Eye (tissue), 1 donor: Measurements from ENCODE around the gene ARSA.
"Not testable (repeated sequence)": the region's sequence is repeated elsewhere in the genome, so short reads cannot be mapped to it uniquely, and the experiment has no call there.

Experiments used
- DNase-seq: peaks from one replicate; pipeline ENCODE4 v3.0.0-alpha.2; 2015

The ARSA gene

DNA sequence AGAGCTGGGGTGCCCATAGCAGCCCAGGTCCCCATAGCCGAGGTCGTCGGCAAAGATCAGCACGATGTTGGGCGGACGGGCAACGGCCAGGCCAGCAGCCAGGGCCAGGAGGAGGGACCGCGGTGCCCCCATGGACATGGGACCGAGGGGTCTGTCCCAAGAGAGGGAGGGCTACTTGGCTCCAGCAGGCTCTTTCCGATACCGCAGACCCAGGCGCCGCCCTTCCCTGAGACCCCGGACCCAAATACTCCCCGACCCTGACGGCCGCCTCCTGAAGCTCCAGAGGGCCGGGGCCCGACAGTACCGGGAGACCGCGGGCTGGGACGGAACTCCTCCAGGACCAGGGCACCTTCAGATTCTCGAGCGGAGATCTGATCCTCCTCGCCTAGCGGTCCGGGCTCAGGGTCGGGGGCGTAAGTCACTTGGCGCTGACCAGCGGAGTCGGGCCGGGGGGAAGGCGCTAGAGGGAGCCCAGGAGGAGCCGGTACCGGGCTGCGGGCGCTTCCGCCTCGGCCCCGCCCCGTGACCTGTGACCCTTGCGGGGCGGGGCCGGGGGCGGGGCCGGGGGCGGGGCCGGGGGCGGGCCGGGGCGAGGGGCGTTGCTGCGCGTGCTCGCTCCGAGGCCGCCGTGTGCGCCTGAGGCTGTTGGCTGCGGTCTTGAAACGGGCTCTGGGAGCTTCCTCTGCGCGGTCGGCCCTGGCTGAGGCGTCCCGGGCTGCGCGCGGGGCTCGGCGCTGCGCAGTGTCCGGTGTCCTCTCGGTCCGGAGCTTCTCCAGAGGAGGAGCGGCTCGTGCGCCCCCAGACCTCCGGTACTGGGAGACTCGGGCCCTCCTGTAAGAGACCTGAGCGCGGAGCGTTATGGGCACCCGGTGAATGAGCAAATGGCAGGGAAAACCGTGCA, at the start of gene ARSA:
Gene ARSA (minus strand): TSS at position 511 of the 901 bp plus-strand sequence. CDS start 373 bp downstream, at position 138.
- DNase-seq: peak; percentile 86

DNA sequence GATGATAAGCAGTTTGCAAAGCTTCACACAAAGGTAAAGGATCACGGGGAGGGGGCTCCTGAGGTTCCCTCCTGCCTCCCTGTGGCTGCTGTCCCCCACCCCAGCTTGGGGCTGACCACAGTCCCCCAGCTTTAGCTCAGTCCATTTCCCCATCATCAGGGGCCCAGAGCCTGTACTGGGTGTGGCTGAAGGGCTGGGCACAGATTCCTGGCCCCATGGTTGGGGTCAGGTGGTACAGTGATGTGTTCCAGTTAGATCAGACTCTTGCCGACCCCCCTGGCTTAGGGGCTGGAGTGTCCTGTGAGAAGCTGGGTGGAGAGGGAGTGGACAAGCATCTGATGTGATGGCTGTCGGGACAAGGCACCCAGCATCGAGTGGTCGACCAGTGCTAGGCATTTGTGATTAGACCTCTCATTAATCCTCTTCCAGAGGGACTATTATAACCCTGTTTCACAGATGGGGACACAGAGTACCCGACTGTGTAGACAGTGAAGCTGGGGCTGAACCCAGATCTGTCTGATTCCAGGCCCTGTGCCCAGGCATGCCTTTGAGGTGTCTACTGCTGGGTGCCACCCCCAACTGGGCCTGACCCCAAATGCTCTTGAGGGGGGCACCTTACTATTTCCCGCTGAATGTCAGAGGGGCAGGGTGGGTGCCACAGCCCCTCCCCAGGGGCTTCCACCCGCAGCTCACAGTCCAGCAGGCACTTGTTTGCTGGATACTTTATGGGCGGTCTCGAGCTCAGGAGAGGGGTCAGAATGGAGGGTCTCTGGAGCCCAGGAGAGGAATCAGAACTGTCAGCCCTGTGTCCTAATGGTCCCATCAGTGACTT, 48.9 kb upstream of the ARSA start:
- no peak for DNase-seq

DNA sequence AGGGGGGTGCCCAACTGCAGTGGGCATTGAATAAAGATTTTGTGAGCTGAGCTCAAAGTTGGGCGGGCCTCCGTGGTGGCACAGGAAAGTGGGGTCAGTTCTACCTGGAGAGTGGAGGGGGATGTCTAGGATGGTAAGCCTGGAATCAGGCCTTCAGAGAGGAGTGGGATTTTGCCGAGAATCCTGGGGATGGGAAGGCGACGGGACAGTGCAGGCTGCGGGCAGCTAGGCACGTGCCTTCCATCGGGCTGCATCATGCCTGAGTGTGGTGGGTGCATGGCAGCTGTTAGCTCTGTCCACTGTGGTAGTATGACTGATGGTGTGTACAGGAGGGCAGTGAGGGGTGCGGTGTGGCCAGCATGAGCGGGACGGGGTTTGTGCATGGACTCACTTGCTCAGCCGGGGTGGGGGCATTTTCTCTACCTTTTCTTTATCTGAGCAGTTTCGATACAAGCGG, 48.3 kb upstream of the ARSA start:
- no peak for DNase-seq

DNA sequence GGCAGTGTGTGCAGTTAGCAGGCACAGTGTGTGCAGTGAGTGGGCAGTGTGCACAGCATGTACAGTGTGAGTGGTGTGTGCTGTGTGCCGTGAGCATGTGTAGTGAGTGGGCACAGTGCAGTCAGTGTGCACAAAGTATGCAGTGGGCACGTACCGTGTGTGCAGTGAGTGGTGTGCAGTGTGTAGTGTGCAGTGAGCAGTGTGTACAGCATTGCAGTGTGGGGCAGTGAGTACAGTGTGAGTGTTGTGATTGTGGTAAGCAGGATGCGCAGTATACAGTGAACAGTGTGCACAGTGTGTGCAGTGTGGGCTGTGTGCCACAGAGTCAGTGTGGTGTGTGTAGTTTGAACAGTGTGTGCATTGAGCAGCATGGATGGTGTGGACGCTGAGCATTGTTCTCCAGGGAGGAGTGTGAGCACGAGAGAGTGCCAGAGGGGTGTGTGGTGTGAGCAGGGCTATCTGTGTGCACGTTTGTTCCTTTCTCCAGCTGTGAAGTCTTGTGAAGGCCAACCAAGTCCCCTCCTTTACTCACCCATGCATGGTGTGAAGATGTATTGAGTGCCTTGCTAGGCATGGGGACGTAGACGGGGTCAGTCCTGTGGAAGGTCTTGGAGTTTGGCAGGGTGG, 47.7 kb upstream of the ARSA start:
- no peak for DNase-seq

DNA sequence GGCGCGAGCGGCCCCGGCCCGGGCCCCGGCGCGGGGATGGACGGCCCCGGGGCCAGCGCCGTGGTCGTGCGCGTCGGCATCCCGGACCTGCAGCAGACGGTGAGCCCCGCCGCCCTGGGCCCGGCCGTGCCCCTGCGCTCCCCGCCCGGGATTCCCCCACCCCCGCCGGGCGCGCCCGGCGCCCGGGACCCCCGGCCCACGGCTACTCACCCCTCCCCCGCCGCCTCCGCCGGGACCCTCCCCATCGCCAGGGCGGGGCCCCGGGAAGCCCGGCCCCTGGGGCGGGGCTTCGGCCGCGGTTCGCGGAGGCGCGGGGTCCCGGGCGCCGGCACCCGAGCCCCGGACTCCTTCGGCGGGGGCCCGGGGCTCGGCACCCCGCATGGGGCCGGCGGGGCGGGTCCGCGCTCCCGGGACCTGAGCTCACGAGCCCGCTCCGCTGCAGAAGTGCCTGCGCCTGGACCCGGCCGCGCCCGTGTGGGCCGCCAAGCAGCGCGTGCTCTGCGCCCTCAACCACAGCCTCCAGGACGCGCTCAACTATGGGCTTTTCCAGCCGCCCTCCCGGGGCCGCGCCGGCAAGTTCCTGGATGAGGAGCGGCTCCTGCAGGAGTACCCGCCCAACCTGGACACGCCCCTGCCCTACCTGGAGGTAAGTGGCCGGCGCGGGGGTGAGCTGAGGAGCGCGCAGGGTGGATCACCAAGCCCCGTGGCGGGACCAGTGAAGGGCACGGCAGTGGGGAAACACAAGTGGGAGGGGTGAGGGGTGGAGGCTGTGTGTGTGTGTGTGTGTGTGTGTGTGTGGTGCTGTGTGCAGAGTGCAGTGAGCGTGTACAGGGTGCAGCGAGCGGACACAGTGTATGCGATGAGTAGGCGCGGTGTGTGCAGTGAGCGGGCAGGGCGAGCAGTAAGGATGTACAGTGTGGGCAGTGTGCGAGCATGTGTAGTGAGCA, 46.9 kb upstream of the ARSA start:
- peak; percentile 78 for DNase-seq

- peak; percentile 36 for DNase-seq
Measured at GRCh38 chr22:50674130-50674500, 46.2 kb upstream of the ARSA start.

DNA sequence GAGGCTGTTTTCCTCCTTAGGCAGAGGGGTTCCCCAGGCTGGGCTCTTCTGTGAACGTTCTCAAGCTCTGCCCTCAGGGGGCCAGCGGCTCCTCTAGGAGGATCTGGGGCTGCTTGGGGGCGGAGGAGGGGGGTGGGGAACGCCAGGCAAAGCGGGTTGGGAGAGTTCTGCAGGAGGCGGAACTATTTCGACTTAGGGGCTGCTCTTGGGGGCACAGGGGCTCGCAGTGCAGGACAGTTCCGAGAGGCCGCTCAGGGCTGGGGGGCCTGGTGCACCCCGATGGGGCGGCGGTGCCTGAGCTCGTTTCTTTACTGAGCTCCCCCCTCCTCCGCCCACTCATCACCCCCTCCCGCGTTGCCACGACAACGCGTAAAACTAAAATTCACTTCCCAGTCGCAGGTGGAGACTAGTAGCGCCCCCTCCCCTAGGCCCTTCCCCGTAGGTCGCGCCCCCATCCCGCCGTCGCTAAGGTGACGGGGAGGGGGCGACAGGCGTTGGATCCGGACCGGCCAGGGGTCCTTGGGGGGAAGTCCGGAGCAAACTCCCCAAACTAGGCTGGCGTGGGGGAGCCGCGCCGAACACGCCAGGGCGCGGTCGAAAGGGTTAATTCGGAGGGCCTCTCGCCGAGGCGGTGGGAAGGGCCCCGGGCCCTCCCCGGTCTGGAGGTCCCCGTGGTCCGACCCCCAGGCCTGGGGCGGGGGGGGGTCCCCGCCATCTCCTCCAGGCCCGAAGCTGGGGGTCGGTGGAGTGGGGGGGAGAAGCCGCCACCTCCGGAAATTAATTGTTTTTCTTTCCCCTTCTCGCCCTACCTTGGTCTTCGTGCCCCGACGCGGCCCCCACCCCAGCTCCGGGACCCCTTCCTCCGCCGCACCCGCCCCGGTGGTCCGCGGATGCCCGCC, 45.5 kb upstream of the ARSA start:
- DNase-seq: peak; percentile 57

GRCh38 chr22:50672471-50673230, 44.7 kb upstream of the ARSA start, which contains the start of gene SHANK3:
SHANK3 (plus strand) TSS chr22:50672823.
- DNase-seq: peak; percentile 8

DNA sequence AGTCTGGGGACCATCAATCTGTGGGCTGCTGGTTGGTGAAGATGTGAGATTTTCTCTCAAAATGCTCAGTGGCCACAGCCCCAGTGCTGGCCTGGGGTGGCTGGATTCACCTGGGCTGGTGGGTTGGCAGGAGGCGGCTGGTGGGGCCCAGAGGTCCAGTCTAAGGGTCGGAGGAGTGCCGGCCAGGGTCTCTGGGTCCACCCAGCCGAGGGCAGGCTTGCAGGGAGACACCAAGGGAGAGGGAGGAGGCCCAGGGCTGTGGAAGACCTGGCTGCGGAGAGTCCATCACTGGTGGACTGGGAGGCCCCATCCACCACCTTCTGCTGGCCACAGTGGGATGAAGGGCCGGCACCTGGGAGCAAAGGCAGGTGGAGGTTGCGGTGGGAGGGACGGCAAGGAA, 44.1 kb upstream of the ARSA start:
- DNase-seq: no peak

- no peak for DNase-seq
Measured at GRCh38 chr22:50671641-50672040, 43.7 kb upstream of the ARSA start.

DNA sequence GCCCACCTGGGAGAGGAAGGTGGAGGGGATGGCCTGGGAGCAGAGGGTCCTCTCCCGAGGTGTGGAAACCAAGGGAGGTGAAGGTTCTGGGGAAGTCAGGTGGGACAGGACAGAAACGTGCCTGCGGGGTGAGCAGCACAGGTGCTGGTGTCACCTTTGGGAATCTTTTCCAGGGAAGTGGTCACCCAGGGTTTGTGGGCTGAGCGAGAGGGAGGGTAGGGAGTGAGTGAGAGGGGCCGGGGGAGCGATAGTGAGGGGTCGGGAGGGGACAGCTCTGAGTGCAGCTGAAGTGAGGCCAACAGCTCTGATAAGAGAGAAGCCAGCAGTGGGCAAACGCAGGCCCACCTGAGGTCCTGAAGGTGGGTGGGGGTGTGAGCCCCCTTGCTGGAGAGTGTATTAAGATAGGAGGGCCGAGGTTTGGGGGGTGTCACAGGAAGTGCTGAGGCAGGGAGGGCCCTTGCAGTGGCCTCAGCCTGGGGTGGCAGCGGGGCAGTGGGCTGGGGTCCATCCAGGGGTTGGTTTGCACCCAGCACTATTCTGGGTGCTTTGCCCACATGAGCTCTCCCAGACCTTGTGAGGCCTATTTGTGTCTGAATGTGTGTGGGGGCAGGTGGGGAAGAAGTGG, 43.1 kb upstream of the ARSA start:
- no peak for DNase-seq

DNA sequence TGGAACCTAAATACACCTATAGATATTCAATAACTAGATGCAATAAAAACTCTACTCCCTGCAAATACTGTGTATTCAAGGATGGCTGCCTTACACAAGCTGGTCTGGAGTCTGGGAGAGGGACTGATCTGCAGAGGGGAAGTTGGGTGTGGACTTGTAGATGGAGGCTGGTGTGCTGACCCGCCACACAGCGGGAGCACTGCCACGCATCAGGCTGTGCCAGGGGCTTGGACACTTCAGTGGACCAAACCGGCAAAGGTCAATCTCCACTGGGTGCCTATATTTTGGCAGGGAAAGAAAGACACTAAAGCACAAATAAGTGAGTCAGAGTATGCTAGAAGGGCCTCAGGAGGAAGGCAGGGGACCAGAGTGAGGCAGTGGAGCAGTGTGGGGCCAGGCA, 42.6 kb upstream of the ARSA start:
- no peak for DNase-seq

DNA sequence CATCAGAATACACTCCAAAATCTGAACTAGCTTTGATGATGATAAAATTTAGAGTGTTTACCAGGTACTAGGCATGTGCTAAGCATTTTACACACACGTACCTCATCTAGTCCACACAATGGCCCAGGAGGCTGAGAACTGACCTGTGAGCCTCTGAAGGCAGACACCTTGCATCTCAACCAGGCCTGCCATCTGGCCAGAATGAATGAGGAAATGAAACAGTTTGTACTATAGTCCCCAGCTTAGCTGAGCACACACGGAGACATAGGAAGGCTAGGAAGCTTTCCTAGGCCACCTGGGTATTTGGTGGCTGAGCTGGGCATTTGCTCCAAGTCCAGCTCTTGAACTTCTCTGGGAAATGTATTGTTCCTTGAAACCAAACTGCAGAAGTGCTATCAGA, 37.8 kb upstream of the ARSA start:
- no peak for DNase-seq

GRCh38 chr22:50665212-50665611, 37.3 kb upstream of the ARSA start:
- no peak for DNase-seq

- no peak for DNase-seq
Measured at GRCh38 chr22:50660306-50660705, 32.4 kb upstream of the ARSA start.

GRCh38 chr22:50659711-50660110, 31.8 kb upstream of the ARSA start:
- not testable (repeated sequence) for DNase-seq

GRCh38 chr22:50657925-50658324, 30.0 kb upstream of the ARSA start:
- DNase-seq: no peak

GRCh38 chr22:50656122-50657070, 28.4 kb upstream of the ARSA start:
- DNase-seq: no peak
